GM21576 (cell line): ENCODE data around the gene TESPA1.
"Not testable (repeated sequence)": the region's sequence is repeated elsewhere in the genome, so short reads cannot be mapped to it uniquely, and the experiment has no call there.

Source experiments
- ATAC-seq: cut with Tn5 transposase; IDR thresholded peaks from one replicate; pipeline ENCODE4 v1.9.1; 2021; ENCODE audit warnings: mild to moderate bottlenecking, moderate library complexity; ENCODE audit not compliant: unreplicated experiment

TESPA1 gene

GRCh38 chr12:54986773-54987172 lies 2.2 kb upstream of the TESPA1 start:
- ATAC-seq, result not testable (repeated sequence)

- no peak for ATAC-seq
Measured at GRCh38 chr12:54983536-54984101, 943 bp downstream of the TESPA1 start.

- no peak for ATAC-seq
Measured at GRCh38 chr12:54981796-54982195, 2.8 kb downstream of the TESPA1 start.

- no peak for ATAC-seq
Measured at GRCh38 chr12:54980341-54980740, 4.2 kb downstream of the TESPA1 start.

GRCh38 chr12:54977857-54978256 lies 6.7 kb downstream of the TESPA1 start:
- no peak for ATAC-seq

GRCh38 chr12:54977155-54977554 lies 7.4 kb downstream of the TESPA1 start:
- ATAC-seq, result no peak

- no peak for ATAC-seq
Measured at GRCh38 chr12:54975875-54976274, 8.7 kb downstream of the TESPA1 start.

GRCh38 chr12:54975272-54975671 lies 9.3 kb downstream of the TESPA1 start:
- ATAC-seq, result no peak

GRCh38 chr12:54974279-54974678 lies 10.3 kb downstream of the TESPA1 start:
- no peak for ATAC-seq

GRCh38 chr12:54973556-54973955 lies 11.0 kb downstream of the TESPA1 start:
- no peak for ATAC-seq

GRCh38 chr12:54970741-54971140 lies 13.8 kb downstream of the TESPA1 start:
- ATAC-seq, result no peak

GRCh38 chr12:54968181-54968730 lies 16.3 kb downstream of the TESPA1 start:
- no peak for ATAC-seq

- ATAC-seq, result no peak
Measured at GRCh38 chr12:54967461-54967860, 17.1 kb downstream of the TESPA1 start.

GRCh38 chr12:54961190-54961589 lies 23.4 kb downstream of the TESPA1 start:
- no peak for ATAC-seq

GRCh38 chr12:54959291-54960018 lies 25.1 kb downstream of the TESPA1 start:
- peak; percentile 67 for ATAC-seq

- no peak for ATAC-seq
Measured at GRCh38 chr12:54958048-54958658, 26.4 kb downstream of the TESPA1 start.

GRCh38 chr12:54956818-54957641 lies 27.5 kb downstream of the TESPA1 start:
- no peak for ATAC-seq

- ATAC-seq, result no peak
Measured at GRCh38 chr12:54956322-54956721, 28.2 kb downstream of the TESPA1 start.

GRCh38 chr12:54954801-54955200 lies 29.8 kb downstream of the TESPA1 start:
- no peak for ATAC-seq

- ATAC-seq, result no peak
Measured at GRCh38 chr12:54954228-54954627, 30.3 kb downstream of the TESPA1 start.

GRCh38 chr12:54950071-54950727 lies 34.4 kb downstream of the TESPA1 start:
- no peak for ATAC-seq
